ENCODE data around the gene PLXNA3. TPM values are rescaled to one million over a fixed set of nuclear protein-coding genes. Genes with fewer than 3 reads are reported as not detected.
A peak's percentile ranks its signal among the peaks of the same experiment; 100 is the strongest.

The PLXNA3 gene
- total and polyA plus RNA-seq, 2 donors from 2014 or later, result 4.9 to 40.5 TPM

GRCh38 chrX:154466907-154467306, 8.8 kb downstream of the PLXNA3 start:
- no peaks in the 10 kb centered on the region for H3K4me1 ChIP-seq (ENCODE audit: control insufficient read depth in 2 of 3, insufficient read depth in 2 of 3, low read depth in 1 of 3, low read length in 3 of 3)
- no peak overlapping the region for H3K9ac ChIP-seq (ENCODE audit: low read length in 3 of 3)
- no peaks in the 10 kb centered on the region for H3K36me3 ChIP-seq (ENCODE audit: control insufficient read depth in 2 of 3, insufficient read depth in 3 of 3, low read length in 3 of 3)
- DNase-seq (peak in 1 of 5 donors; percentile 61), FAIRE-seq (no peak)
- intact Hi-C loops (cut with DNase I), result no loop called here
- no peak overlapping the region for H3K27ac ChIP-seq (ENCODE audit: low read depth in 2 of 2, low read length in 2 of 2)
- no peaks in the 10 kb centered on the region for H3K27me3 ChIP-seq (ENCODE audit: control insufficient read depth, insufficient read depth, low read length)
- H3K9me3 ChIP-seq (ENCODE audit: control insufficient read depth in 2 of 3, insufficient read depth in 1 of 3, low read length in 3 of 3), result no peaks in the 10 kb centered on the region
- no peak for TF ChIP-seq CTCF (IDR thresholded peaks at IDR 0.05; ENCODE audit: borderline replicate concordance, extremely low read depth, insufficient read depth)
- no peak overlapping the region for H3K4me3 ChIP-seq (ENCODE audit: low read length in 3 of 3)

GRCh38 chrX:154467556-154467955, 9.5 kb downstream of the PLXNA3 start:
- Histone ChIP-seq H3K4me1 (ENCODE audit: control insufficient read depth in 2 of 3, insufficient read depth in 2 of 3, low read depth in 1 of 3, low read length in 3 of 3) (no peaks in the 10 kb centered on the region), H3K4me3 (ENCODE audit: low read length in 3 of 3) (no peak overlapping the region), H3K27ac (ENCODE audit: low read depth in 2 of 2, low read length in 2 of 2) (no peak overlapping the region), H3K9ac (ENCODE audit: low read length in 3 of 3) (no peak overlapping the region), H3K27me3 (ENCODE audit: control insufficient read depth, insufficient read depth, low read length) (no peaks in the 10 kb centered on the region), H3K9me3 (ENCODE audit: control insufficient read depth in 2 of 3, insufficient read depth in 1 of 3, low read length in 3 of 3) (no peaks in the 10 kb centered on the region), H3K36me3 (ENCODE audit: control insufficient read depth in 2 of 3, insufficient read depth in 3 of 3, low read length in 3 of 3) (no peaks in the 10 kb centered on the region)
- intact Hi-C loops (cut with DNase I), result no loop called here
- TF ChIP-seq CTCF (IDR thresholded peaks at IDR 0.05; ENCODE audit: borderline replicate concordance, extremely low read depth, insufficient read depth), result no peak
- DNase-seq (no peak), FAIRE-seq (no peak)

GRCh38 chrX:154468217-154468616, 10.1 kb downstream of the PLXNA3 start:
- DNase-seq, result no peak
- Histone ChIP-seq H3K27me3 (ENCODE audit: control insufficient read depth, insufficient read depth, low read length) (no peaks in the 10 kb centered on the region), H3K4me3 (ENCODE audit: low read length in 3 of 3) (no peak overlapping the region), H3K36me3 (ENCODE audit: control insufficient read depth in 2 of 3, insufficient read depth in 3 of 3, low read length in 3 of 3) (no peaks in the 10 kb centered on the region), H3K27ac (ENCODE audit: low read depth in 2 of 2, low read length in 2 of 2) (no peak overlapping the region), H3K9me3 (ENCODE audit: control insufficient read depth in 2 of 3, insufficient read depth in 1 of 3, low read length in 3 of 3) (no peaks in the 10 kb centered on the region), H3K9ac (ENCODE audit: low read length in 3 of 3) (no peak overlapping the region), H3K4me1 (ENCODE audit: control insufficient read depth in 2 of 3, insufficient read depth in 2 of 3, low read depth in 1 of 3, low read length in 3 of 3) (no peaks in the 10 kb centered on the region)
- TF ChIP-seq CTCF (IDR thresholded peaks at IDR 0.05; ENCODE audit: borderline replicate concordance, extremely low read depth, insufficient read depth), result no peak
- intact Hi-C loops (cut with DNase I), result no loop called here
- FAIRE-seq, result no peak

GRCh38 chrX:154469114-154469513, 11.0 kb downstream of the PLXNA3 start:
- Histone ChIP-seq H3K27me3 (ENCODE audit: control insufficient read depth, insufficient read depth, low read length) (no peaks in the 10 kb centered on the region), H3K9me3 (ENCODE audit: control insufficient read depth in 2 of 3, insufficient read depth in 1 of 3, low read length in 3 of 3) (no peaks in the 10 kb centered on the region), H3K9ac (ENCODE audit: low read length in 3 of 3) (no peak overlapping the region), H3K36me3 (ENCODE audit: control insufficient read depth in 2 of 3, insufficient read depth in 3 of 3, low read length in 3 of 3) (no peaks in the 10 kb centered on the region), H3K4me3 (ENCODE audit: low read length in 3 of 3) (no peak overlapping the region), H3K4me1 (ENCODE audit: control insufficient read depth in 2 of 3, insufficient read depth in 2 of 3, low read depth in 1 of 3, low read length in 3 of 3) (no peaks in the 10 kb centered on the region), H3K27ac (ENCODE audit: low read depth in 2 of 2, low read length in 2 of 2) (no peak overlapping the region)
- intact Hi-C loops (cut with DNase I), result no loop called here
- DNase-seq (no peak), FAIRE-seq (no peak)
- TF ChIP-seq CTCF (IDR thresholded peaks at IDR 0.05; ENCODE audit: borderline replicate concordance, extremely low read depth, insufficient read depth), result no peak
